Measurements from ENCODE around the gene FBXW5. TPM values are rescaled to one million over a fixed set of nuclear protein-coding genes. Genes with fewer than 3 reads are reported as not detected.

Gene FBXW5
- total RNA-seq = 100 to 1,000 TPM in 1 of 4 donors, 10 to 100 TPM in 3; 67.4 to 111 (median 75.3) TPM

GRCh38 chr9:136944519-136945332 is at the start of gene FBXW5, which contains the start of gene C8G:
Gene FBXW5 (minus strand): TSS chr9:136944738. CDS start chr9:136944083, 655 bp downstream.
Gene C8G (plus strand): TSS chr9:136945243. CDS start chr9:136945321, 78 bp downstream.
- no peaks in the 10 kb centered on the region for H3K36me3 ChIP-seq
- H3K4me3 ChIP-seq = peak within 1 kb of the TSS; percentile 64 to 84
- peaks cover 0 to 9% of the 10 kb centered on the region in 2 donors for H3K4me1 ChIP-seq
- peak; percentile 88 to 95 for DNase-seq
- TF ChIP-seq POLR2A (IDR thresholded peaks at IDR 0.05) = peak; percentile 21 to 85
- TF ChIP-seq CTCF (IDR thresholded peaks at IDR 0.05) = peak; percentile 99 to 100 (median 99)
- H3K27me3 ChIP-seq = no peaks in the 10 kb centered on the region
- intact Hi-C loops (cut with DNase I; ENCODE audit: low total_unique reads) = no loop called here
- H3K27ac ChIP-seq = peak within 1 kb of the TSS; percentile 79 to 84
- H3K9me3 ChIP-seq = no peaks in the 10 kb centered on the region

- intact Hi-C loops (cut with DNase I; ENCODE audit: low total_unique reads) = no loop called here
- DNase-seq = no peak
- Histone ChIP-seq H3K9me3 (no peaks in the 10 kb centered on the region), H3K27me3 (no peaks in the 10 kb centered on the region), H3K4me3 (peak overlapping the region; percentile 46 to 88), H3K4me1 (peaks cover 0 to 19% of the 10 kb centered on the region in 2 donors), H3K27ac (peak overlapping the region; percentile 36 to 59), H3K36me3 (no peaks in the 10 kb centered on the region)
- TF ChIP-seq POLR2A (IDR thresholded peaks at IDR 0.05) (no peak), CTCF (IDR thresholded peaks at IDR 0.05) (no peak)
Observed at GRCh38 chr9:136992819-136993369, 48.4 kb upstream of the FBXW5 start.

GRCh38 chr9:136991993-136992818 is 47.7 kb upstream of the FBXW5 start, which contains the start of gene PAXX:
Gene PAXX (plus strand): TSS chr9:136992422. CDS start chr9:136992444, 22 bp downstream.
- TF ChIP-seq POLR2A (IDR thresholded peaks at IDR 0.05) = peak in 1 of 2 donors; percentile 35
- peak in 1 of 4 experiments; percentile 2 for TF ChIP-seq CTCF (IDR thresholded peaks at IDR 0.05)
- no peaks in the 10 kb centered on the region for H3K36me3 ChIP-seq
- H3K27ac ChIP-seq = peak within 1 kb of the TSS; percentile 83 to 91
- H3K4me1 ChIP-seq = peaks cover 0 to 19% of the 10 kb centered on the region in 2 donors
- H3K9me3 ChIP-seq = no peaks in the 10 kb centered on the region
- H3K4me3 ChIP-seq = peak within 1 kb of the TSS; percentile 46 to 88
- H3K27me3 ChIP-seq = no peaks in the 10 kb centered on the region
- DNase-seq = peak; percentile 89 to 91
- intact Hi-C loops (cut with DNase I; ENCODE audit: low total_unique reads) = no loop called here

GRCh38 chr9:136990242-136990911 is 45.8 kb upstream of the FBXW5 start:
- peaks cover 0 to 12% of the 10 kb centered on the region in 2 donors for H3K27me3 ChIP-seq
- H3K4me3 ChIP-seq = no peak overlapping the region
- no peak for DNase-seq
- no peak overlapping the region for H3K27ac ChIP-seq
- H3K36me3 ChIP-seq = no peaks in the 10 kb centered on the region
- no peaks in the 10 kb centered on the region for H3K9me3 ChIP-seq
- peaks cover 0 to 6% of the 10 kb centered on the region in 2 donors for H3K4me1 ChIP-seq
- TF ChIP-seq CTCF (IDR thresholded peaks at IDR 0.05) = no peak
- no peak for TF ChIP-seq POLR2A (IDR thresholded peaks at IDR 0.05)
- intact Hi-C loops (cut with DNase I; ENCODE audit: low total_unique reads) = no loop called here

All from uterus (tissue), 4 donors.